Measurements from ENCODE around the gene MTA1.

The MTA1 gene

GRCh38 chr14:105445290-105445689, 25.7 kb downstream of the MTA1 start:
- no peak overlapping the region for H3K4me3 ChIP-seq (ENCODE audit: low read depth, low read length)
- no peak for DNase-seq (ENCODE audit: low read depth)
- TF ChIP-seq MYC (IDR thresholded peaks at IDR 0.05; ENCODE audit: low read depth, low read length) (no peak), MAX (IDR thresholded peaks at IDR 0.05; ENCODE audit: low read depth, low read length) (no peak), POLR2A (IDR thresholded peaks at IDR 0.05; ENCODE audit: extremely low read depth, insufficient read length) (no peak)
- TF ChIP-seq, protein P1, sequence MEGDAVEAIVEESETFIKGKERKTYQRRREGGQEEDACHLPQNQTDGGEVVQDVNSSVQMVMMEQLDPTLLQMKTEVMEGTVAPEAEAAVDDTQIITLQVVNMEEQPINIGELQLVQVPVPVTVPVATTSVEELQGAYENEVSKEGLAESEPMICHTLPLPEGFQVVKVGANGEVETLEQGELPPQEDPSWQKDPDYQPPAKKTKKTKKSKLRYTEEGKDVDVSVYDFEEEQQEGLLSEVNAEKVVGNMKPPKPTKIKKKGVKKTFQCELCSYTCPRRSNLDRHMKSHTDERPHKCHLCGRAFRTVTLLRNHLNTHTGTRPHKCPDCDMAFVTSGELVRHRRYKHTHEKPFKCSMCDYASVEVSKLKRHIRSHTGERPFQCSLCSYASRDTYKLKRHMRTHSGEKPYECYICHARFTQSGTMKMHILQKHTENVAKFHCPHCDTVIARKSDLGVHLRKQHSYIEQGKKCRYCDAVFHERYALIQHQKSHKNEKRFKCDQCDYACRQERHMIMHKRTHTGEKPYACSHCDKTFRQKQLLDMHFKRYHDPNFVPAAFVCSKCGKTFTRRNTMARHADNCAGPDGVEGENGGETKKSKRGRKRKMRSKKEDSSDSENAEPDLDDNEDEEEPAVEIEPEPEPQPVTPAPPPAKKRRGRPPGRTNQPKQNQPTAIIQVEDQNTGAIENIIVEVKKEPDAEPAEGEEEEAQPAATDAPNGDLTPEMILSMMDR (IDR thresholded peaks at IDR 0.05; ENCODE audit: low read depth, low read length): no peak

GRCh38 chr14:105445901-105446845, 26.5 kb downstream of the MTA1 start:
- H3K4me3 ChIP-seq (ENCODE audit: low read depth, low read length): no peak overlapping the region
- TF ChIP-seq MAX (IDR thresholded peaks at IDR 0.05; ENCODE audit: low read depth, low read length): no peak
- no peak for TF ChIP-seq POLR2A (IDR thresholded peaks at IDR 0.05; ENCODE audit: extremely low read depth, insufficient read length)
- no peak for DNase-seq (ENCODE audit: low read depth)

DNA sequence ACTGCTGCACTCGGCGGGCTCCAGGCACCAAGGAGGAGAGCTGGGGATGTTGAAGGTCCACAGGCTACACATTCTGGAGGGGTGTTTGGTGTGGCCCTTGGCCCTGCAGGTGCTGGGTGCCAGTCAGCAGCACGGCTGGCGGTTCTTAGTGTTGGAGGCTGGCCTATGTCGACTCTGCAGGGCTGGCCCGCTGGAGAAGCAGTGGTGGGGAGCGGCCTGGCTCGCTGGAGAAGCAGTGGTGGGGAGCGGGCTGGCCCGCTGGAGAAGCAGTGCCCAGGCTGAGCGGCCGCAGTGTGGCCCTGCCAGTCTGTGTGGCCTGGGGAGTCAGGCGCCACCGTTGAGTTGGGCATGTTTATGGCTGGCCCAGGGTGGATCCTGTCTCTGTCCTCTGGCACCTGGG, 27.3 kb downstream of the MTA1 start:
- no peak for TF ChIP-seq MYC (IDR thresholded peaks at IDR 0.05; ENCODE audit: low read depth, low read length)
- TF ChIP-seq, protein P1 (IDR thresholded peaks at IDR 0.05; ENCODE audit: low read depth, low read length): no peak
- no peak for TF ChIP-seq POLR2A (IDR thresholded peaks at IDR 0.05; ENCODE audit: extremely low read depth, insufficient read length)
- no peak for DNase-seq (ENCODE audit: low read depth)
- no peak overlapping the region for H3K4me3 ChIP-seq (ENCODE audit: low read depth, low read length)

DNA sequence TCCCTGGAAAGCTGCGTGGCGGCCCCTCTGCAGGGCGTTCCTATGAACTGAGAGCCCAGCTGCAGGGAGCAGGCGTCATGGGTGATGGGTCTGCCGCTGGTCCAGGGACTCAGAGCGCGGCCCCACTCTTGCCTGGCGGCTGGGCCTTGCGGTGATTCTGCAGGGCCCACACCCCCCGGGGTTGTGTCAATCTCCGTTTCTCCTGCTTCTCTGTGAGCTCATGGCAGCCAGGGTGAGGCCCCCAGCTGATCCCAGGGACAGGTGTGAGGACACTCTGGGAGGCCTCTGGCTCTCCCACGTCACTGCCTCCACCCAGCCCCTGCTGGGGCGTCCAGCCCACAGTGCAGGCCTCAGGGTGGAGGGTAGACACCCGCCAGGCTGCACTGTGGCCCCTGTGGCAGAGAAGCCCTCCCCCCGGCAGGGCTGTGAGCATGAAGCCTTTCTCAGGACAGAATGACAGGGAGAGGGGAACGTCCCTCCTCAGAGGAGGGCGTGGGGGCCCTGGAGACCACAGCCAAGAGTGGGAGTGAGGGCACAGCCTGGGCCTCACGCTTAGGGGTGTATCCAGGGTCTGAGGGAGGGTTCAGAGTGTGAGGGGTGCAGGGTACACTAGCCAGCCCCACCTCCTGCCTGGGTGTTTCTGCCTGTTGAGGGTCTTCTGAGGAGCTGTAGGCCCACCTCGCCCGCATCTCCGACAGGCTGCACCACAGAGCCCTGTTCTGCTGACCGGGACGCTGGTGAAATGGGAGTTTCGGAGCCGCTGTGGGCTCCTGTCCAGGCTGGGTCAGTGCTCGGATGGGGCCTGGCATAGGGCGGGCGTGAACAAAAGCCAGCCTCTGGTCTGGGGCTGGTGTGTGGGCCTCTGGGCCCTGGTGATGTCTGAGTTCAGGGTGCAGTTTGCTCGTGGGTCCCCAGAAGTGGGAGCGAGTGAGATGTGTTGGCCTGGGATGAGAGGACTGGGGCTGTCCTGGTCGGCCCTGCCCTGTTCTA, 28.3 kb downstream of the MTA1 start:
- H3K4me3 ChIP-seq (ENCODE audit: low read depth, low read length): no peak overlapping the region
- no peak for DNase-seq (ENCODE audit: low read depth)
- TF ChIP-seq POLR2A (IDR thresholded peaks at IDR 0.05; ENCODE audit: extremely low read depth, insufficient read length): no peak
- TF ChIP-seq, protein P1 (IDR thresholded peaks at IDR 0.05; ENCODE audit: low read depth, low read length): no peak
- no peak for TF ChIP-seq MAX (IDR thresholded peaks at IDR 0.05; ENCODE audit: low read depth, low read length)
- no peak for TF ChIP-seq MYC (IDR thresholded peaks at IDR 0.05; ENCODE audit: low read depth, low read length)

GRCh38 chr14:105448706-105449111, 29.1 kb downstream of the MTA1 start:
- no peak overlapping the region for H3K4me3 ChIP-seq (ENCODE audit: low read depth, low read length)
- TF ChIP-seq POLR2A (IDR thresholded peaks at IDR 0.05; ENCODE audit: extremely low read depth, insufficient read length): no peak
- TF ChIP-seq, protein P1 (IDR thresholded peaks at IDR 0.05; ENCODE audit: low read depth, low read length): peak; percentile 51
- peak; percentile 53 for DNase-seq (ENCODE audit: low read depth)

Measured in NB4 (cell line).